DND-41 (cell line): ENCODE measurements around the gene MYLIP.

ENCODE experiments used
- CTCF ChIP-seq: IDR thresholded peaks from 2 replicates; pipeline ENCODE4 v1.5.1; 2012; ENCODE audit warnings: borderline replicate concordance, low read length, moderate library complexity, mild to moderate bottlenecking; ENCODE audit not compliant: poor library complexity, severe bottlenecking; ENCODE audit errors: extremely low read depth
- EZH2 ChIP-seq: IDR thresholded peaks from 3 replicates; pipeline ENCODE4 v1.6.1; 2012; ENCODE audit warnings: borderline replicate concordance, low read depth, mild to moderate bottlenecking, moderate library complexity, low read length, inconsistent platforms; ENCODE audit not compliant: severe bottlenecking

- no peak for TF ChIP-seq CTCF
- no peak for TF ChIP-seq EZH2
Measured at GRCh38 chr6:16139556-16139955, 10.7 kb downstream of the MYLIP start.
